SU-DHL-6 (cell line): ENCODE results near the gene IGF2.

Experiments used
- H2AFZ ChIP-seq: fragments of 200-600 bp; sonication (generic); 2 replicates; pipeline ENCODE4 v1.6.1; 2014; ENCODE audit warnings: low read depth, mild to moderate bottlenecking, moderate library complexity, mixed read lengths, antibody characterized with exemption, low read length; ENCODE audit not compliant: severe bottlenecking
- H3F3A ChIP-seq: fragments of 200-600 bp; shearing (Covaris generic); 2 replicates; pipeline ENCODE4 v1.6.0; 2016; ENCODE audit warnings: antibody characterized with exemption, mild to moderate bottlenecking; ENCODE audit not compliant: insufficient read depth
- H3K27ac ChIP-seq: fragments of 200-600 bp; sonication (generic); 2 replicates; pipeline ENCODE4 v1.5.1; 2016; ENCODE audit warnings: low read depth, mild to moderate bottlenecking, low read length, moderate library complexity, mixed read lengths
- H3K27me3 ChIP-seq: fragments of 200-600 bp; sonication (generic), shearing (Covaris generic); 2 replicates; pipeline ENCODE4 v1.6.0; 2014; ENCODE audit warnings: mild to moderate bottlenecking, low read length
- H3K36me3 ChIP-seq: fragments of 200-600 bp; sonication (generic); 2 replicates; pipeline ENCODE4 v1.6.1; 2014; ENCODE audit warnings: mild to moderate bottlenecking, low read length, mixed read lengths
- H3K4me2 ChIP-seq: fragments of 300-600, 200-600 bp; shearing (Covaris generic), sonication (generic); 2 replicates; pipeline ENCODE4 v1.6.0; 2014; ENCODE audit warnings: low read length, low read depth, mild to moderate bottlenecking; ENCODE audit not compliant: poor library complexity, severe bottlenecking
- H3K4me3 ChIP-seq: fragments of 200-600 bp; sonication (generic); 2 replicates; pipeline ENCODE4 v1.5.1; 2014; ENCODE audit warnings: antibody characterized with exemption, low read length, mild to moderate bottlenecking, mixed read lengths; ENCODE audit not compliant: insufficient read depth, poor library complexity, severe bottlenecking
- H3K79me2 ChIP-seq: fragments of 200-600 bp; sonication (generic); 2 replicates; pipeline ENCODE4 v1.6.1; 2014; ENCODE audit warnings: mild to moderate bottlenecking, low read length, moderate library complexity; ENCODE audit not compliant: insufficient read depth
- H3K9ac ChIP-seq: fragments of 200-600 bp; sonication (generic); 2 replicates; pipeline ENCODE4 v1.7.0; 2014; ENCODE audit warnings: mild to moderate bottlenecking, low read length
- H3K9me2 ChIP-seq: fragments of 200-600 bp; sonication (generic); replicated peaks from 2 replicates; pipeline ENCODE4 v1.6.1; 2014; ENCODE audit warnings: low read length; ENCODE audit not compliant: insufficient read depth
- H3K9me3 ChIP-seq: fragments of 200-600 bp; sonication (generic); 2 replicates; pipeline ENCODE4 v1.6.1; 2014; ENCODE audit warnings: low read length, mixed read lengths; ENCODE audit not compliant: insufficient read depth
- H4K20me1 ChIP-seq: fragments of 200-600 bp; sonication (generic); 2 replicates; pipeline ENCODE4 v1.6.1; 2014; ENCODE audit warnings: low read depth, mild to moderate bottlenecking, antibody characterized with exemption, low read length, moderate library complexity, mixed read lengths
- EZH2phosphoT487 ChIP-seq: fragments of 200-600 bp; sonication (generic), shearing (Covaris generic); conservative IDR thresholded peaks from 2 replicates; pipeline ENCODE4 v1.6.1; 2018; ENCODE audit warnings: mild to moderate bottlenecking, antibody characterized with exemption, low read length, moderate library complexity, mixed read lengths
- TF ChIP-seq, protein P1 (sequence below): fragments of 200-600 bp; sonication (generic); IDR thresholded peaks from one replicate; pipeline ENCODE4 v1.5.1; 2017; ENCODE audit warnings: antibody characterized with exemption, mild to moderate bottlenecking, low read length, moderate library complexity; ENCODE audit not compliant: insufficient read depth, poor library complexity, severe bottlenecking

The IGF2 gene

DNA sequence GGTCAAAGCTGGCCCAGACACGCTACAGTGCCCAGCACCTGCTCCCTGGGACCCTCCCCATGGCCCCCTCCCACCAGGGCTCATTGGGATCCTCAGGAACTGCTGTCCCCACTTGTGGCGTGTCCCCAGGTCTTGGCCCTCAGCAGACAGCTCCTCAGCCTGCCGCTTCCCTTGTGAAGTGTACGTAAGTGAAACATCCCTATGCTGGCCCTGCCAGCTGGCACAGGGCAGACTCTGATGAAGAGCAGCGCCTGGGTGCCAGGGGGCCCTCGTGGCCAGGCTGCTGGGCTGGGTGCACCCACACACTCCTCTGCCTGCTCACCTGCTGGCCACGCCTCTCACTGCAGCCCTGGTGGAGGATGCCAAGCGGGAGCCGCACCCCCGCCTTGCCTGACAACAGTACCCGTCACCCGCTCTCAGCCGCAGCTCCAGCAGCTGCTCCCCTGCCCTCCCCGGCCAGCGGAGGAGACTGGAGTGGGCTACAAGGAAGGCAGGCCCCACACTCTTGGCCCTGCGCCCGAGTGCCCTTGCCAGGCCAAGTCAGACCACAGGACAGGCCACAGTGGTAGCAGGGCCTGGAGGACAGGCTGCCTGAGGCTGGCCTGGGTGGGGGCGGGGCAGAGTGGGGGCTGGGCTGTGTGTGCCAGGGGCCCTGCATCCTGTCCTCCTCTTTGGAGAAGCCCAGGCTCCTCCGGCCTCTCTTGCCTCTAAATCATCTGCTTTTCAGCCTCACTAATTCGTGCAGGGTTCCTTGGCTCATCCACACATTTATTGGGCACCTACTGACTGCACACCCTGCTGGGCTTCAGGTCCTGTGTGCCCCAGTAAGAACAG, 39.5 kb downstream of the IGF2 start:
- Histone ChIP-seq H3K4me3 (no peak overlapping the region), H3K9me2 (no peaks in the 10 kb centered on the region), H3K27me3 (no peaks in the 10 kb centered on the region), H2AFZ (no peak overlapping the region), H4K20me1 (no peaks in the 10 kb centered on the region), H3K9me3 (no peaks in the 10 kb centered on the region), H3K27ac (no peak overlapping the region), H3K4me2 (no peak overlapping the region), H3K36me3 (no peaks in the 10 kb centered on the region), H3K79me2 (no peaks in the 10 kb centered on the region), H3K9ac (no peak overlapping the region), H3F3A (no peaks in the 10 kb centered on the region)
- TF ChIP-seq EZH2phosphoT487 = no peak
- TF ChIP-seq, protein P1, sequence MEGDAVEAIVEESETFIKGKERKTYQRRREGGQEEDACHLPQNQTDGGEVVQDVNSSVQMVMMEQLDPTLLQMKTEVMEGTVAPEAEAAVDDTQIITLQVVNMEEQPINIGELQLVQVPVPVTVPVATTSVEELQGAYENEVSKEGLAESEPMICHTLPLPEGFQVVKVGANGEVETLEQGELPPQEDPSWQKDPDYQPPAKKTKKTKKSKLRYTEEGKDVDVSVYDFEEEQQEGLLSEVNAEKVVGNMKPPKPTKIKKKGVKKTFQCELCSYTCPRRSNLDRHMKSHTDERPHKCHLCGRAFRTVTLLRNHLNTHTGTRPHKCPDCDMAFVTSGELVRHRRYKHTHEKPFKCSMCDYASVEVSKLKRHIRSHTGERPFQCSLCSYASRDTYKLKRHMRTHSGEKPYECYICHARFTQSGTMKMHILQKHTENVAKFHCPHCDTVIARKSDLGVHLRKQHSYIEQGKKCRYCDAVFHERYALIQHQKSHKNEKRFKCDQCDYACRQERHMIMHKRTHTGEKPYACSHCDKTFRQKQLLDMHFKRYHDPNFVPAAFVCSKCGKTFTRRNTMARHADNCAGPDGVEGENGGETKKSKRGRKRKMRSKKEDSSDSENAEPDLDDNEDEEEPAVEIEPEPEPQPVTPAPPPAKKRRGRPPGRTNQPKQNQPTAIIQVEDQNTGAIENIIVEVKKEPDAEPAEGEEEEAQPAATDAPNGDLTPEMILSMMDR = no peak

DNA sequence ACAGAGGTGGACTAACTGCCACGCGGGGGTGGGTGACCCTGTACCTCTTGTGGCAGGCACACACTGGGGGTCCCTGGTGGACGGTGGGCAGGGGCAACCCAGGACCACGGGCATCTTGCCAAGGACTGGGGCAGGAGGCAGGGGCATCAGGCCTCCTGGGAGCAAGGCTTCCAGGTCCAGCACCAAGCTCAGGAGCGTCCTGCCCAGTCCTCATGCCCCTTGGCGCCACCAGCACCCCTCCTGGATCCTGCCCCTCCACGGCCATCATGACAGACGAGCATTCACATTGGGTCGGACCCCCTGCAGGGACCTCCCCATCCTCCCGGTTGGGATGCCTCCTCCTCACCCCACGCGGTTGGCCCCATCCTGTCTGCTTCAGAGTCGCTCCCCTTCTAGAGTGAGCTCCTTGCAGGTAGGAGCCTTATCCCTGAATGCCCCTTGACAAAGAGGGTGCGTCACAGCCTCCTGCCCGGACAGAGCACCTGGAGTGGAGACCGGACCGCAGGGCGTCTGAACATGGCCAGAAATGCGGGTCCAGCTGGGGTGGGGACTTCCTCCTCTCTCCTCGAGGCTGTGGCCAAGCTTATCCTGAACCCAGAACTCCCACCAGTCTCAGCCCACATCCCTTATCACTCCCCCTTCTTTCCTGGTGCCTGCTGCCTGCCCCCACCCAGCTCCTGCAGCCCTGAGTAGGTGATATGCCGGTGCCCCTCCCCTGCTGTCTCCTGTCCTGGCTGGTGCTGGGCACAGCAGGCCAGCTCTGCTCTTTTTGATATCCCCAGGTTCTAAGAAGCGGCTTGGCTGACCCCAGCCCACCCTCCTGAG, 40.3 kb downstream of the IGF2 start:
- H4K20me1 ChIP-seq = no peaks in the 10 kb centered on the region
- no peak overlapping the region for H3K4me2 ChIP-seq
- no peaks in the 10 kb centered on the region for H3F3A ChIP-seq
- H3K9me2 ChIP-seq = no peaks in the 10 kb centered on the region
- H3K9ac ChIP-seq = no peak overlapping the region
- no peaks in the 10 kb centered on the region for H3K27me3 ChIP-seq
- H3K4me3 ChIP-seq = no peak overlapping the region
- no peaks in the 10 kb centered on the region for H3K36me3 ChIP-seq
- no peaks in the 10 kb centered on the region for H3K9me3 ChIP-seq
- no peak overlapping the region for H2AFZ ChIP-seq
- no peaks in the 10 kb centered on the region for H3K79me2 ChIP-seq
- TF ChIP-seq, protein P1 = no peak
- TF ChIP-seq EZH2phosphoT487 = no peak
- H3K27ac ChIP-seq = no peak overlapping the region

DNA sequence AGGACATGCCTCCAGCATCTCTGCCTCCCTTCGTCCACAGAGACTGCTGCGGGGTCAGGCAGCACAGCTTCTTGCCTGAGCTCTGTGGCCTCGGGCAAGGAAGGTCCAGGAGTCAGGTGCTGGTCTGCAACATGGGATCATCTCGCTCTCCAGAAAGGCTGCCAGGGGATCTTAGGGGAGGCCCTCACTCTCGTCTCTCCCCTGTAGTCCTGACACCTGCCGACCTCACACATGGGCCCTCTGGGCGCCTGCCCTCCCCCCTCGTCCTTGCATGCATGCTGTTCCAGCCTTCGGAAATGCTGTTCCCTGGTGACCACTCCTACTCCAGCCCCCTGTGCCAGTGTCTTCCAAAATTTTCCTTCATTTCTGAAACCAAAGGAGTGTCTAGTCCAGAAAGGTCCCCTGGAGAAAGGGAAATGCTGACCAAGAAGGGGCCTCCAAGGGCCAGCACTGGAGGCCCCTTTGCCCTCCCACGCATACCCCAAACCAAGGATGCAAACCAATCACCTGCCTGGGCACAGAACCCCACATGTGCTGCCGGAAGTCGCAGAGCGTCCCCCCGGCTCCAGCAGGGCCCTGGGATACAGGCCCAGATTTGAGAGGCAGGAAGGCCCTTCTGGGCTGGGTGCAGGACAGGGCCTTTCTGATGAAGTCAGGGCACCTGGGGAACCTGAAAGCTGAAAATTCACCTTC, 41.0 kb downstream of the IGF2 start:
- H3K79me2 ChIP-seq = no peaks in the 10 kb centered on the region
- H3K4me3 ChIP-seq = no peak overlapping the region
- no peak overlapping the region for H3K9ac ChIP-seq
- TF ChIP-seq, protein P1 = no peak
- no peak for TF ChIP-seq EZH2phosphoT487
- H3F3A ChIP-seq = no peaks in the 10 kb centered on the region
- no peak overlapping the region for H2AFZ ChIP-seq
- H3K9me3 ChIP-seq = no peaks in the 10 kb centered on the region
- no peaks in the 10 kb centered on the region for H3K9me2 ChIP-seq
- H3K27ac ChIP-seq = no peak overlapping the region
- H3K27me3 ChIP-seq = no peaks in the 10 kb centered on the region
- no peaks in the 10 kb centered on the region for H4K20me1 ChIP-seq
- no peaks in the 10 kb centered on the region for H3K36me3 ChIP-seq
- no peak overlapping the region for H3K4me2 ChIP-seq
